H1 (cell line): ENCODE data around the gene LHPP. TPM values are rescaled to one million over a fixed set of nuclear protein-coding genes. Genes with fewer than 3 reads are reported as not detected.

Source experiments
- CTCF ChIA-PET: fragments of 300-600 bp; sonication (Branson Sonifier 250); formaldehyde crosslinking; loops from one replicate; lab custom pipeline; 2021; ENCODE audit not compliant: partially characterized antibody; lab: Charles Lee
- POLR2A ChIA-PET: fragments of 300-600 bp; sonication (Branson Sonifier 250); formaldehyde crosslinking; loops from one replicate; lab custom pipeline; 2021; ENCODE audit warnings: inconsistent platforms; ENCODE audit not compliant: partially characterized antibody; lab: Charles Lee
- DNase-seq, 2 experiments: peaks; one replicate each; pipeline versions ENCODE4 v3.0.0 to v3.0.0-alpha.2; 2010 to 2022; ENCODE audit warnings: low spot score in 2 of 2, low read depth in 1 of 2, mixed read lengths in 1 of 2
- FAIRE-seq: peaks from 2 replicates; lab custom pipeline; 2011; peaks lifted over from hg19 to GRCh38; lab: Jason Lieb, UNC
- H2AFZ ChIP-seq: 2 replicates; pipeline ENCODE4 v1.8.1; 2012; ENCODE audit warnings: low read length, inconsistent platforms
- H2AK5ac ChIP-seq: 2 replicates; pipeline ENCODE4 v1.6.1; 2013; ENCODE audit warnings: low read depth, low read length
- H2BK120ac ChIP-seq: replicated peaks from 2 replicates; pipeline ENCODE3; 2013; ENCODE audit warnings: low read depth, low read length, inconsistent platforms
- H2BK12ac ChIP-seq: 2 replicates; pipeline ENCODE4 v1.6.1; 2013; ENCODE audit warnings: low read depth, low read length
- H2BK15ac ChIP-seq: 2 replicates; pipeline ENCODE4 v1.6.1; 2013; ENCODE audit warnings: low read length
- H2BK20ac ChIP-seq: 2 replicates; pipeline ENCODE4 v1.6.1; 2013; ENCODE audit warnings: low read length
- H2BK5ac ChIP-seq: 2 replicates; pipeline ENCODE4 v1.6.1; 2013; ENCODE audit warnings: low read depth, low read length
- H3K14ac ChIP-seq: 2 replicates; pipeline ENCODE4 v1.6.1; 2013; ENCODE audit warnings: inconsistent platforms; ENCODE audit not compliant: insufficient read length
- H3K18ac ChIP-seq: 2 replicates; pipeline ENCODE4 v1.6.1; 2013; ENCODE audit warnings: low read length; ENCODE audit errors: extremely low read depth
- H3K23ac ChIP-seq: 2 replicates; pipeline ENCODE4 v1.6.1; 2013; ENCODE audit warnings: inconsistent platforms; ENCODE audit not compliant: insufficient read length
- H3K23me2 ChIP-seq: 2 replicates; pipeline ENCODE4 v1.6.1; 2013; ENCODE audit warnings: low read depth, low read length
- H3K27ac ChIP-seq: 2 replicates; pipeline ENCODE4 v1.6.1; 2011; ENCODE audit warnings: low read depth, low read length, inconsistent platforms
- H3K27me3 ChIP-seq, 4 experiments: replicated peaks in 1 of 4; 1 replicate in 1 of 4; 2 replicates in 3 of 4; pipeline versions ENCODE4 v1.6.1 to v1.8.1; 2011 to 2013; ENCODE audit warnings: low read length in 3 of 4, mild to moderate bottlenecking in 3 of 4, inconsistent platforms in 2 of 4, mixed read lengths in 2 of 4, moderate library complexity in 1 of 4; ENCODE audit not compliant: control insufficient read depth in 3 of 4, insufficient read depth in 3 of 4; ENCODE audit errors: extremely low read depth in 1 of 4
- H3K36me3 ChIP-seq, 4 experiments: 2 replicates each; pipeline versions ENCODE4 v1.6.1 to v1.8.1; 2011 to 2013; ENCODE audit warnings: mild to moderate bottlenecking in 4 of 4, low read length in 3 of 4, moderate library complexity in 2 of 4, control low read depth in 1 of 4, inconsistent platforms in 1 of 4; ENCODE audit not compliant: insufficient read depth in 4 of 4, control insufficient read depth in 2 of 4
- H3K4ac ChIP-seq: replicated peaks from 2 replicates; pipeline ENCODE3; 2013; ENCODE audit warnings: low read length, low read depth, mixed read lengths, inconsistent platforms; ENCODE audit not compliant: insufficient read length
- H3K4me1 ChIP-seq, 4 experiments: replicated peaks in 1 of 4; 1 replicate in 1 of 4; 2 replicates in 3 of 4; pipeline versions ENCODE4 v1.6.1 to v1.8.1; 2011 to 2013; ENCODE audit warnings: low read length in 3 of 4, inconsistent platforms in 2 of 4, mixed read lengths in 1 of 4; ENCODE audit not compliant: insufficient read depth in 4 of 4, control insufficient read depth in 3 of 4
- H3K4me2 ChIP-seq, 2 experiments: 2 replicates each; pipeline versions ENCODE4 v1.6.1 to v1.8.1; 2011 to 2013; ENCODE audit warnings: low read depth in 2 of 2, low read length in 2 of 2, control low read depth in 1 of 2, inconsistent platforms in 1 of 2, mild to moderate bottlenecking in 1 of 2; ENCODE audit not compliant: insufficient read depth in 1 of 2
- H3K4me3 ChIP-seq, 4 experiments: fragments of 200-600, 300-600 bp in 1 of 4; sonication (generic), shearing (Covaris generic), sonication (Bioruptor Twin) in 1 of 4; 2 replicates each; pipeline versions ENCODE4 v1.5.1 to v1.8.1; 2011 to 2016; ENCODE audit warnings: low read length in 4 of 4, low read depth in 3 of 4, control low read depth in 2 of 4, inconsistent platforms in 2 of 4, mild to moderate bottlenecking in 2 of 4, mixed read lengths in 1 of 4, moderate library complexity in 1 of 4; ENCODE audit not compliant: insufficient read depth in 2 of 4; ENCODE audit errors: extremely low read depth in 1 of 4
- H3K56ac ChIP-seq: replicated peaks from 2 replicates; pipeline ENCODE3; 2013; ENCODE audit warnings: low read depth, mild to moderate bottlenecking, mixed read lengths, low read length, inconsistent platforms; ENCODE audit not compliant: insufficient read length
- H3K79me1 ChIP-seq: 2 replicates; pipeline ENCODE4 v1.6.1; 2013; ENCODE audit warnings: low read depth, low read length, control low read depth
- H3K79me2 ChIP-seq, 2 experiments: 2 replicates each; pipeline versions ENCODE4 v1.6.1 to v1.8.1; 2012 to 2013; ENCODE audit warnings: low read length in 2 of 2, mild to moderate bottlenecking in 2 of 2, inconsistent platforms in 1 of 2; ENCODE audit not compliant: insufficient read depth in 2 of 2, control insufficient read depth in 1 of 2
- H3K9ac ChIP-seq, 4 experiments: replicated peaks in 1 of 4; 1 replicate in 1 of 4; 2 replicates in 3 of 4; pipeline versions ENCODE4 v1.6.1 to v1.8.1; 2011 to 2013; ENCODE audit warnings: low read depth in 3 of 4, low read length in 3 of 4, control low read depth in 2 of 4, mild to moderate bottlenecking in 2 of 4, moderate library complexity in 2 of 4, inconsistent platforms in 1 of 4; ENCODE audit errors: extremely low read depth in 1 of 4
- H3K9me3 ChIP-seq, 2 experiments: 2 replicates each; pipeline versions ENCODE4 v1.6.1 to v1.8.1; 2012 to 2013; ENCODE audit warnings: mild to moderate bottlenecking in 2 of 2, moderate library complexity in 2 of 2, control low read depth in 1 of 2, inconsistent platforms in 1 of 2, low read depth in 1 of 2, low read length in 1 of 2, mixed read lengths in 1 of 2; ENCODE audit not compliant: insufficient read depth in 2 of 2
- H4K20me1 ChIP-seq, 2 experiments: replicated peaks in 1 of 2; 2 replicates each; pipeline versions ENCODE3 to v1.8.1; 2011 to 2013; ENCODE audit warnings: inconsistent platforms in 2 of 2, low read length in 2 of 2, mild to moderate bottlenecking in 1 of 2; ENCODE audit not compliant: insufficient read depth in 2 of 2, control insufficient read depth in 1 of 2
- H4K5ac ChIP-seq: 2 replicates; pipeline ENCODE4 v1.6.1; 2013; ENCODE audit warnings: low read length, low read depth, mixed read lengths, inconsistent platforms; ENCODE audit not compliant: insufficient read length
- H4K8ac ChIP-seq: 2 replicates; pipeline ENCODE4 v1.8.0; 2013; ENCODE audit warnings: mild to moderate bottlenecking, moderate library complexity, low read length, inconsistent platforms; ENCODE audit not compliant: insufficient read depth; ENCODE audit errors: extremely low read depth
- H4K91ac ChIP-seq: replicated peaks from 2 replicates; pipeline ENCODE3; 2013; ENCODE audit warnings: low read length, mixed read lengths, inconsistent platforms; ENCODE audit not compliant: insufficient read length
- CBX8 ChIP-seq: fragments of 300-800, 300-1000 bp; sonication (generic); IDR thresholded peaks from 2 replicates; pipeline ENCODE4 v1.7.1; 2016; ENCODE audit warnings: low read depth, low read length, borderline replicate concordance
- WGBS, 2 experiments: shearing (Covaris generic) in 1 of 2; methylation state at CpG; one replicate each; pipeline versions ENCODE4 v1.1.6 to v1.1.7; 2013 to 2015; ENCODE audit warnings: low lambda C conversion rate in 2 of 2, mixed read lengths in 2 of 2, inconsistent platforms in 1 of 2, low coverage in 1 of 2, missing lambda C conversion rate in 1 of 2; ENCODE audit not compliant: insufficient replicate concordance in 2 of 2, insufficient coverage in 1 of 2, insufficient read length in 1 of 2; ENCODE audit errors: extremely low coverage in 1 of 2, missing lambda C conversion rate in 1 of 2; 5-methylcytosine and 5-hydroxymethylcytosine counted together
- polyA plus RNA-seq, 7 experiments: library from polyadenylated mRNA; depleted of rRNA in 3 of 7; stranded (reverse) in 5 of 7; unstranded in 2 of 7; fragments of >200 nt in 5 of 7; fragments of 200-250 nt in 2 of 7; gene quantifications; 1 replicate in 5 of 7; 2 replicates in 1 of 7; 4 replicates in 1 of 7; pipeline versions ENCODE4 v1.2.1 to v1.2.3, GENCODE V29; 2011 to 2013; ENCODE audit warnings: missing spikeins in 2 of 7, mixed read lengths in 2 of 7
- total RNA-seq: library from RNA; stranded (reverse); fragmentation: NEBNext Ultra II Directional; extraction: Animal tissue kit (Norgen Biotek cat#: 25700); gene quantifications from 2 replicates; pipeline ENCODE4 v1.2.1, GENCODE V29; 2021

LHPP gene
- total and polyA plus RNA-seq, 2 of the 8 experiments (the other 6 are each of a cell fraction or from before 2014, with no cell fraction given), result 26.0 to 45.0 TPM

- H4K8ac ChIP-seq, result peak overlapping the region; percentile 57
- WGBS, 2 experiments, result 83% methylated on average over 13 of the region's 13 CpGs; no CpG with 5 or more reads in 1 of the 2 experiments
- CTCF ChIA-PET, result interaction anchor here (1.0 to 1.5 kb wide), 4 partner anchors 10 to 119 kb away, joined by 3 to 8 read pairs (median 4); no protein-coding TSS in a partner anchor
Observed at GRCh38 chr10:124622158-124622557, 160.5 kb downstream of the LHPP start.

More at GRCh38 chr10:124622158-124622557, 160.5 kb downstream of the LHPP start:
- H2BK12ac ChIP-seq, result 0 out of 2 replicates have a peak overlapping the region, but pooled peaks have one; percentile 39
- no peak overlapping the region for H4K5ac ChIP-seq
- H3K4me1 ChIP-seq, result peaks cover 6 to 14% (median 7%) of the 10 kb centered on the region in 4 experiments
- no peaks in the 10 kb centered on the region for H3K23me2 ChIP-seq
- POLR2A ChIA-PET, result interaction anchor here (1.4 kb wide), 1 partner anchor 119 kb away, joined by 4 read pairs; no protein-coding TSS in a partner anchor
- no peak overlapping the region for H2AFZ ChIP-seq
- FAIRE-seq (no peak), DNase-seq (no peak)
- H3K18ac ChIP-seq, result no peak overlapping the region; the same call in 1 of the 2 replicates
- no peak overlapping the region for H2BK120ac ChIP-seq
- no peak overlapping the region for H3K4ac ChIP-seq
- no peak overlapping the region for H3K14ac ChIP-seq
- peaks cover 2 to 12% of the 10 kb centered on the region in 2 experiments for H4K20me1 ChIP-seq
- no peak overlapping the region for H2BK20ac ChIP-seq
- no peak overlapping the region for H3K9ac ChIP-seq
- H3K9me3 ChIP-seq, result no peaks in the 10 kb centered on the region
- no peak overlapping the region for H4K91ac ChIP-seq
- no peak overlapping the region for H3K4me2 ChIP-seq
- no peak overlapping the region for H3K27ac ChIP-seq
- no peak overlapping the region for H3K56ac ChIP-seq
- H2BK5ac ChIP-seq, result no peak overlapping the region; the same call in 1 of the 2 replicates
- H3K23ac ChIP-seq, result no peak overlapping the region
- no peak overlapping the region for H2BK15ac ChIP-seq
- H3K4me3 ChIP-seq, result no peak overlapping the region
- no peaks in the 10 kb centered on the region for H3K79me2 ChIP-seq
- no peak overlapping the region for H2AK5ac ChIP-seq
- H3K36me3 ChIP-seq, result no peaks in the 10 kb centered on the region
- H3K79me1 ChIP-seq, result peaks cover 4% of the 10 kb centered on the region; the same call in 1 of the 2 replicates
- no peak for TF ChIP-seq CBX8
- no peaks in the 10 kb centered on the region for H3K27me3 ChIP-seq
